ENCODE measurements around the gene KIAA1217.

DNA sequence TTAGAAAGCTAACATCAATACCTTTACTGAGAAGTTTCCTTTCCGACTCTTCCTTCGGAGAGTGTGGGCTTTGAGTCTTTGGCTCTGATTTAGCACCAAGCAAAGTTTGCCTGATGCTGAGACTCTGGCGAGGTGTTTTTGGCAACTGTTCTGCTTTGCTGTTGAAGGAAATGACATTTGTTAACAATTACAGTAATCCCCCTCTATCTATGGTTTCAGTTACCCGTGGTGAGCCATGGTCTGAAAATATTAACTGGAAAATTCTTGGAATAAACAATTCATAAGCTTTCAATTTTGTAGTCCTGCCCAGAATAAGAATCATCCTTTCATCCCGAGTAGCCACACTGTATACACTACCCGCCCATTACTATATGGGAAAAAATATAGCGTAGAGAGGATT, 388.5 kb downstream of the KIAA1217 start:
- TF ChIP-seq, protein P1, sequence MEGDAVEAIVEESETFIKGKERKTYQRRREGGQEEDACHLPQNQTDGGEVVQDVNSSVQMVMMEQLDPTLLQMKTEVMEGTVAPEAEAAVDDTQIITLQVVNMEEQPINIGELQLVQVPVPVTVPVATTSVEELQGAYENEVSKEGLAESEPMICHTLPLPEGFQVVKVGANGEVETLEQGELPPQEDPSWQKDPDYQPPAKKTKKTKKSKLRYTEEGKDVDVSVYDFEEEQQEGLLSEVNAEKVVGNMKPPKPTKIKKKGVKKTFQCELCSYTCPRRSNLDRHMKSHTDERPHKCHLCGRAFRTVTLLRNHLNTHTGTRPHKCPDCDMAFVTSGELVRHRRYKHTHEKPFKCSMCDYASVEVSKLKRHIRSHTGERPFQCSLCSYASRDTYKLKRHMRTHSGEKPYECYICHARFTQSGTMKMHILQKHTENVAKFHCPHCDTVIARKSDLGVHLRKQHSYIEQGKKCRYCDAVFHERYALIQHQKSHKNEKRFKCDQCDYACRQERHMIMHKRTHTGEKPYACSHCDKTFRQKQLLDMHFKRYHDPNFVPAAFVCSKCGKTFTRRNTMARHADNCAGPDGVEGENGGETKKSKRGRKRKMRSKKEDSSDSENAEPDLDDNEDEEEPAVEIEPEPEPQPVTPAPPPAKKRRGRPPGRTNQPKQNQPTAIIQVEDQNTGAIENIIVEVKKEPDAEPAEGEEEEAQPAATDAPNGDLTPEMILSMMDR (IDR thresholded peaks at IDR 0.05): no peak
- no peak for TF ChIP-seq POLR2A (IDR thresholded peaks at IDR 0.05)
